ENCODE data around the gene RAMP1. TPM values are rescaled to one million over a fixed set of nuclear protein-coding genes. Genes with fewer than 3 reads are reported as not detected.

The RAMP1 gene
- total RNA-seq, 1 experiment from 2014 or later, result 0.63 TPM

DNA sequence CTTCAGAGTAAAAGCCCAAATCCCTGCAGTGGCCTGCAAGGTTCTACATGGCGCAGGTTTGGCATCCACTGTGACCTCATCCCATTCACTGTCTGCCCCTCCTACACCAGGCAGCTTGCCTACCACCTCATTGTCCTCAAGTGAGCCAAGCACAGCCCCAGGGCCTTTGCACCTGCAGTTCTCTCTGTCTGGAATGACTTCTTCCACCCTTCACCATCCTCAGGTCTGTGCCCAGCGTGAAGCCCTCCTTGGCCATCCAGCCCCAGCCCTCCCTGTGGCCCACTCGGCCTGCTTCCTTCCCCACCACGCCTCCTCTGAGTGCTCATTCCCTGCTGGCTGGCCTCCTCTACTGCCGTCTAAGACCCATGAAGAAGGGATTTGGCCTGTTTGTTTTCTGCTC, 74.8 kb downstream of the RAMP1 start:
- no peak overlapping the region for H4K8ac ChIP-seq (replicated peaks; ENCODE audit: insufficient read length, low read depth, low read length)
- peaks cover 9 to 10% of the 10 kb centered on the region in 2 experiments; a peak in 4 of 5 replicates for H3K9me3 Mint-ChIP-seq
- H3K4me3 Mint-ChIP-seq, result no peak overlapping the region
- no peak overlapping the region; a peak in 1 of 7 replicates for H3K27ac Mint-ChIP-seq
- no peaks in the 10 kb centered on the region for H3K79me2 ChIP-seq (ENCODE audit: insufficient read depth, low read length)
- no peak overlapping the region for H3K23ac ChIP-seq (ENCODE audit: insufficient read length, low read depth, low read length)
- H2AK5ac ChIP-seq (ENCODE audit: insufficient read length, low read length), result no peak overlapping the region
- H2BK12ac ChIP-seq (ENCODE audit: insufficient read length, low read depth, low read length), result no peak overlapping the region
- H3K27me3 Mint-ChIP-seq (ENCODE audit: low read depth), result peaks cover 4% of the 10 kb centered on the region
- no CpG with 5 or more reads among the region's 5 CpGs for WGBS (ENCODE audit: extremely low coverage, insufficient read length, low lambda C conversion rate)
- no peak overlapping the region for H3K14ac ChIP-seq (ENCODE audit: insufficient read depth, low read length)
- H3K9ac ChIP-seq (ENCODE audit: extremely low read depth, insufficient read length, low read length), result no peak overlapping the region
- H3T11ph ChIP-seq (ENCODE audit: low read length), result no peak overlapping the region
- no peak overlapping the region for H3K4ac ChIP-seq (ENCODE audit: low read depth, low read length)
- no peaks in the 10 kb centered on the region for H3K4me1 ChIP-seq (ENCODE audit: insufficient read depth, low read length)
- no peak overlapping the region for H3K4me2 ChIP-seq (ENCODE audit: insufficient read depth, insufficient read length, low read length)
- H3K18ac ChIP-seq (ENCODE audit: insufficient read length, low read depth, low read length), result no peak overlapping the region
- no peak overlapping the region for H2BK15ac ChIP-seq (ENCODE audit: low read depth, low read length)
- peaks cover 0 to 6% (median 6%) of the 10 kb centered on the region in 3 experiments; a peak in 4 of 7 replicates for H3K36me3 Mint-ChIP-seq (ENCODE audit: insufficient read depth in 1 of 3, low read depth in 3 of 3)
- no peak overlapping the region for H2AFZ ChIP-seq (ENCODE audit: low read length)
- H4K20me1 ChIP-seq (ENCODE audit: control insufficient read depth, insufficient read depth, insufficient read length), result no peaks in the 10 kb centered on the region
- no peaks in the 10 kb centered on the region for H3K79me1 ChIP-seq (ENCODE audit: insufficient read depth, low read depth, low read length, poor library complexity, severe bottlenecking)
- H4K91ac ChIP-seq (ENCODE audit: insufficient read length, low read depth, low read length), result no peak overlapping the region
- H4K5ac ChIP-seq (ENCODE audit: insufficient read length, low read depth, low read length), result no peak overlapping the region
- H2BK5ac ChIP-seq (ENCODE audit: insufficient read length, low read length), result no peak overlapping the region
- H3K27me3 ChIP-seq (ENCODE audit: insufficient read depth, low read length), result no peaks in the 10 kb centered on the region
- TF ChIP-seq, protein P1, sequence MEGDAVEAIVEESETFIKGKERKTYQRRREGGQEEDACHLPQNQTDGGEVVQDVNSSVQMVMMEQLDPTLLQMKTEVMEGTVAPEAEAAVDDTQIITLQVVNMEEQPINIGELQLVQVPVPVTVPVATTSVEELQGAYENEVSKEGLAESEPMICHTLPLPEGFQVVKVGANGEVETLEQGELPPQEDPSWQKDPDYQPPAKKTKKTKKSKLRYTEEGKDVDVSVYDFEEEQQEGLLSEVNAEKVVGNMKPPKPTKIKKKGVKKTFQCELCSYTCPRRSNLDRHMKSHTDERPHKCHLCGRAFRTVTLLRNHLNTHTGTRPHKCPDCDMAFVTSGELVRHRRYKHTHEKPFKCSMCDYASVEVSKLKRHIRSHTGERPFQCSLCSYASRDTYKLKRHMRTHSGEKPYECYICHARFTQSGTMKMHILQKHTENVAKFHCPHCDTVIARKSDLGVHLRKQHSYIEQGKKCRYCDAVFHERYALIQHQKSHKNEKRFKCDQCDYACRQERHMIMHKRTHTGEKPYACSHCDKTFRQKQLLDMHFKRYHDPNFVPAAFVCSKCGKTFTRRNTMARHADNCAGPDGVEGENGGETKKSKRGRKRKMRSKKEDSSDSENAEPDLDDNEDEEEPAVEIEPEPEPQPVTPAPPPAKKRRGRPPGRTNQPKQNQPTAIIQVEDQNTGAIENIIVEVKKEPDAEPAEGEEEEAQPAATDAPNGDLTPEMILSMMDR (conservative IDR thresholded peaks at IDR 0.05), result no peak
- H2BK20ac ChIP-seq (ENCODE audit: low read depth, low read length, poor library complexity, severe bottlenecking), result no peak overlapping the region
- peaks cover 0 to 3% of the 10 kb centered on the region in 2 experiments; a peak in 1 of 4 replicates for H3K4me1 Mint-ChIP-seq
- H3K23me2 ChIP-seq (ENCODE audit: insufficient read length, low read depth, low read length, poor library complexity, severe bottlenecking), result no peaks in the 10 kb centered on the region
- no peaks in the 10 kb centered on the region for H3K9me3 ChIP-seq (ENCODE audit: control insufficient read depth, low read depth, low read length)
- DNase-seq, result no peak
- no peak overlapping the region for H2BK120ac ChIP-seq (ENCODE audit: low read depth, low read length, poor library complexity, severe bottlenecking)
- H3K27ac ChIP-seq (ENCODE audit: insufficient read length, low read depth, low read length), result no peak overlapping the region
- H3K56ac ChIP-seq (ENCODE audit: insufficient read length, low read depth, low read length), result no peak overlapping the region

Measured in H9 (cell line).